D721Med (cell line): ENCODE data around the gene TSC22D4.

Source experiments
- DNase-seq: peaks from one replicate; pipeline ENCODE4 v3.0.0; 2011; ENCODE audit warnings: low spot score; ENCODE audit not compliant: insufficient read length
- FAIRE-seq: peaks from 2 replicates; lab custom pipeline; 2011; peaks lifted over from hg19 to GRCh38; lab: Jason Lieb, UNC
- TF ChIP-seq, protein P1 (sequence below): IDR thresholded peaks from 2 replicates; pipeline ENCODE4 v1.5.1; 2012; ENCODE audit warnings: mild to moderate bottlenecking, control low read depth; ENCODE audit not compliant: insufficient read depth; ENCODE audit errors: missing control alignments

The TSC22D4 gene

DNA sequence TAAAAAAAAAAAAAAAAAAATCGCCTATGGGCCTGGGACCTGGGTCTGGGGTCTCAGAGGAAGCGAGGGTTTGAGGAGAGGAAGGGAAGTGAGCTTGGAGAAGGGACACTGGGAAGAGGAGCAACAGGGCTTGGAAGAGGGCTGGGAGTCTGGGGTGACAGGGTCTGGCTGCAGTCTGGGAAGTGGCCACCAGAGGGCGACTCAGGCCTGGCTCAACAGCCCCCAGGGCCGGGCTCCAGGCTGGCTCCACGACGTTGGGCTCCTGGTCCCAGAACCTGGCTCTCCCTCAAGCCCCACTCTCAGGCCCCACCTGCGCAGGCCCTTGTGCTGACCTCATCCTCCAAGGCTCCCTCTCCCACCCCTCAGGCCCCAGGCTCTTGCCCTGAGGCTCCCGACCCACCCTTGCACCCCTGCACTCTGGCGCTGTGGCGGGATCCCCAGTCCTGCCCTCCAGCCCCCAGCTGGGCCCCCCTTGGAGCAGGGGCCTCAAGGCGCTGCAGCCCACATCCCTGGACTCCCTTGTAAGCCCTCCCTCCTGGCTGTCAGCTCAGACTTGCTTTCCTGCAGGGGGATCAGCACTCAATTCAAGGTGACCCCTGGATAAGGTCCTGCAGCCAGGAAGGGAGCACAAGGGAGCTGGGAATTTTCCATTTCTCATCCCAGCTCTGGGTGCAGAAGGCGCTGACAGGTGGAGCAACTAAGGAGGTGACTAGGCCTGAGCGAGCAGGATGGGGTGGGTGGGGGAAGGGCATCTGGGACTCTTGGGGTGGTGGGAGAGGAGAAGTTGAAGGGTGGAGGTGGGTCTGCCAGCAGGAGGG is 9.6 kb downstream of the TSC22D4 start:
- FAIRE-seq = no peak
- peak; percentile 98 for DNase-seq
- TF ChIP-seq, protein P1, sequence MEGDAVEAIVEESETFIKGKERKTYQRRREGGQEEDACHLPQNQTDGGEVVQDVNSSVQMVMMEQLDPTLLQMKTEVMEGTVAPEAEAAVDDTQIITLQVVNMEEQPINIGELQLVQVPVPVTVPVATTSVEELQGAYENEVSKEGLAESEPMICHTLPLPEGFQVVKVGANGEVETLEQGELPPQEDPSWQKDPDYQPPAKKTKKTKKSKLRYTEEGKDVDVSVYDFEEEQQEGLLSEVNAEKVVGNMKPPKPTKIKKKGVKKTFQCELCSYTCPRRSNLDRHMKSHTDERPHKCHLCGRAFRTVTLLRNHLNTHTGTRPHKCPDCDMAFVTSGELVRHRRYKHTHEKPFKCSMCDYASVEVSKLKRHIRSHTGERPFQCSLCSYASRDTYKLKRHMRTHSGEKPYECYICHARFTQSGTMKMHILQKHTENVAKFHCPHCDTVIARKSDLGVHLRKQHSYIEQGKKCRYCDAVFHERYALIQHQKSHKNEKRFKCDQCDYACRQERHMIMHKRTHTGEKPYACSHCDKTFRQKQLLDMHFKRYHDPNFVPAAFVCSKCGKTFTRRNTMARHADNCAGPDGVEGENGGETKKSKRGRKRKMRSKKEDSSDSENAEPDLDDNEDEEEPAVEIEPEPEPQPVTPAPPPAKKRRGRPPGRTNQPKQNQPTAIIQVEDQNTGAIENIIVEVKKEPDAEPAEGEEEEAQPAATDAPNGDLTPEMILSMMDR = peak; percentile 86

DNA sequence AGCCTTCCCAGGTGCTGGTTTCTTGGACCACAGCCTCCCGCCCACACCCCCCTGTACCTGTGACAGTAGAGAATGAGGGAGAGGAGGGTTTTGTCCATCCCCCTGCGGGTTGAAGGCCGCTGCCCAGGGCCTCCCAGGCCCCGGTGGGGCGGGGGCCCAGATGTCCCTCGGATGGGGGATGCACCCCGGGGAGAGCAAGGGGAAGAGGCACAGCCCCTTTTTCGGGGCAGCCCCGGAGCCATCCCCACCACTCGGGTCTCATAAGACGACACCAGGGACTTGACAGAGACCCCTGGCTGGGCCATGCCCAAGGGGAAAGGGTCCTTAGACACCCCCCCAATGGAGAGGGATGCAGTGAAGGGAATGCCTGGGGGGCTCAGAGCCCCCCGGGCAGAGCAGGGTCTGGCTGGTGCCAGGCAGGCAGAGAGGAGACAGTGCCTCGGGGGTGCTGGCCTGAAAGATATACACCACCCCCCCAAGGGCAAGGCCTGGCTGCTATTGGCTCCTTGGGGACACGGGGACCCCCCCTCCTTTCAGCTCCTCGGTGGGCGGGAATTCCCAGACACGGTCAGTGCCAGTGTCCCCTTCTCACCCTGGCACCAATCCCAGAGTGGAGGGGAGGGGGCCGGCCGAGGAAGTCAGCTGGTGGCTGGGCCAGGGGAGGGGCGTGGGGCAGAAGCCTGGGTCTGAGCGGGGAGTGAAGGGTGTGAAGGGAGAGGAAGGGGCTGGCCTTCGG is 11.2 kb downstream of the TSC22D4 start:
- FAIRE-seq (no peak), DNase-seq (no peak)
- TF ChIP-seq, protein P1 = no peak

DNA sequence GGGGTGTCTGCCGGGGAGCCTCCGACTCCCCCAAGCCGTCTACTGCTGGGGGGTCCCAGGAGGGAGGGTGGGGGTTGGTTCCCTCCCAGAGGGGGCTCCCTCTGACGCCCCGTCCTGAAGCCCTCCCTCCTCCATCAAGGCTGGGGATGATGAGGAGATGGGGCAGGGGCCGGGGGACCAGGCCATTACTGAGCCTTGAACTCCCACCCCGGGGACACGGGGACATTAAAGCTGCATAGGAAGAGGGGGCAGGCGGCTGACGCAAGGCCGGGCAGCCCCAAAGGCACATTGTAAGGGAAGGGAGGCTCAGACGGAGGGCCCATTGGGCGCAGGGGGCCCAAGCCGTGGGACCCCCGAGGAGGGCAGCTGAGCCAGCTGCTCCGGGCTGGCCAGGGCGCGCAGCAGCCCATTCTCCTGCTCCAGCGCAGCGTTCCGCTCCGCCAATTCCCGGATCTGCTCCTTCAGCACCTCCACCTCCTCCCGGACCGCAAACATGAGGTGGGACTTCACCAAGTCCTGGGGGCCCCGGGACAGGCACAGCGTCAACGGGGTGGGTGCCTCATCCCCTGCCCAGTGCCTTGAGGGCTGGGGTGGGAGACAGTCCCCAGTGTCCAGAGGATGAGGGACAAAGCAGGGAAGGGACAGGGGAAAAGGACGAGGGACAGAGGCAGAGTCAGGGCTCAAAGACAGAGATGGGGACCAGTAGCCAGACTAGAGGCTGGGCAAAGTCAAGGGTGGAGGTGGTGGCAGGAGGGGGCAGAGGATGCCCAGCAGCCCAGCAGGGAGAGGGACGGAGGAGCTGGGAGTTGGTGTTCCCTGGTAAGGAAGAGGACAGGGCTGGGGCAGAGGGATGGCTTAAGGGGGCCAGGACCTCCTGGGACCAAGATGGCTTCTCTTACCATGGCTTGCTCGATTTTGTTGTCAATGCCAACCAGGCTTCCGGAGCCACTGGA is 12.1 kb downstream of the TSC22D4 start:
- FAIRE-seq = no peak
- TF ChIP-seq, protein P1 = no peak

DNA sequence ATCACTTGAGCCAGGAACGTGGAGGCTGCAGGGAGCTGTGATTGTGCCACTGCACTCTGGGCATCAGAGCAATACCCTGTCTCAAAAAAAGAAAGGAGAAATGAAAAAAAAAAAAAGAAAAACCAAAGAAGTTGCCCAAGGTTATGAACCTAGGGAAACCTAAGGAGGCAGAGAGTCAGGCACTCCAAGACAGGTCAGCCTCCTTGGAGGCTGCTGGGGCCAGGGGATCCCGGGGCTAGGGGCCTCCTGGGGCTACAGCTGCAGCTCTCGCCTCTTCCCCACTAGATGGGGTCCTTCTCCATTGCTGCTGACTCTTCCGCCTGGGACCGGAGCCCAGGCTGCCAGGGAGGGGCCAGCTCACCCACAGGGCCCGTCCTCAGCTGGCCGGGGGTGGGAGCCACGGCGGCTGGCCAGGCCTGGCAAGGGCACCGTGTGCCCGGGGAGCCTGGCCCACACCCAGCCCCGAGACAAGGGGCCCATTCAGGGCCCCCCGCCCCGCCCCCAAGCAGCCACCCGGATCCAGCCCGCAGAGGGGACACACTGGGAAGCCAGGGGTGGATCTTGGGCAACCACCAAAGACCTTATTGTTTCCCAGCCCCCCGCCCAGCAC is 13.2 kb downstream of the TSC22D4 start:
- no peak for FAIRE-seq
- TF ChIP-seq, protein P1 = peak; percentile 43
- DNase-seq = peak; percentile 82

More for the DNA sequence above, 12.1 kb downstream of the TSC22D4 start:
- no peak for DNase-seq

DNA sequence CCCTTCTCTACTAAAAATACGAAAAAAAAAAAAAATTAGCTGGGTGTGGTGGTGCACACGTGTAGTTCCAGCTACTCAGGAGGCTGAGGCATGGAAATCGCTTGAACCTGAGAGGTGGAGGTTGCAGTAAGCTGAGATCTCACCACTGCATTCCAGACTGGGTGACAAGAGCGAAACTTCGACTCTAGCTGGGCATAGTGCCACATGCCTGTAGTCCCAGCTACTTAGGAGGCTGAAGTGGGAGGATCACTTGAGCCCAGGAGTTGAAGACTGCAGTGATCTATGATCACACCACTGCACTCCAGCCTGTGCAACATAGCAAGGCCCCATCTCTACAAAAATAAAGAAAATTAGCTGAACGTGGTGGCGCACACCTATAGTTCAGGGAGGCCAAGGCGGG is 13.7 kb downstream of the TSC22D4 start:
- DNase-seq (no peak), FAIRE-seq (no peak)
- TF ChIP-seq, protein P1 = no peak

DNA sequence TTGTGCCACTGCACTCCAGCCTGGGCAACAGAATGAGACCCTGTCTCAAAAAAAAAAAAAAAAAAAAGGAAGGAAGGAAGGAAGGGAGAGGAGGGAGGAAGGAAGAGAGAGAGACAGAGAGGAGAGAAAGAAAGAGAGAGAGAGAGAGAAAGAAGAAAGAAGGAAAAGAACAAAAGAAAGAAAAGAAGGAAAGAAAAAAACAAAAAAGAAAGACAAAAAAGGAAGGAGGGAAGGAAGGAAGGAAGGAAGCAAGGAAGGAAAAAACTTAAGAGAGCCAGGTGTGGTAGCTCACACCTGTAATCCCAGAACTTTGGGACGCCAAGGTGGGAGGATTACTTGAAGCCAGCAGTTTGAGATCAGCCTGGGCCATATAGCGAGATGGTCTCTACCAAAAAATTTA is 14.2 kb downstream of the TSC22D4 start:
- TF ChIP-seq, protein P1 = no peak
- DNase-seq = no peak
- FAIRE-seq = no peak
